Breast epithelium (tissue), 4 donors: Measurements from ENCODE around the gene INSIG2. TPM values are rescaled to one million over a fixed set of nuclear protein-coding genes. Genes with fewer than 3 reads are reported as not detected.

Experiments used
- DNase-seq, 2 donors: peaks; one replicate each; pipeline ENCODE4 v3.0.0-alpha.2; 2019; ENCODE audit warnings: low spot score in 2 of 2
- H3K27ac ChIP-seq, 2 donors: fragments of 200-600 bp; sonication (generic) in 1 of 2; one replicate each; pipeline ENCODE4 v1.5.1; 2016 to 2019; ENCODE audit warnings: mild to moderate bottlenecking in 1 of 2
- H3K27me3 ChIP-seq, 2 donors: fragments of 200-600 bp; sonication (generic) in 1 of 2; one replicate each; pipeline versions ENCODE4 v1.5.1 to v1.6.0; 2017 to 2019; ENCODE audit warnings: control low read depth in 1 of 2, mild to moderate bottlenecking in 1 of 2
- H3K36me3 ChIP-seq: fragments of 200-600 bp; one replicate; pipeline ENCODE4 v1.5.1; 2019
- H3K4me1 ChIP-seq, 2 donors: fragments of 200-600 bp; sonication (generic); one replicate each; pipeline ENCODE4 v1.5.1; 2016 to 2019; ENCODE audit warnings: control low read depth in 1 of 2
- H3K4me3 ChIP-seq, 3 donors: fragments of 200-600 bp; sonication (generic); 1 replicate in 2 of 3; 2 replicates in 1 of 3; pipeline ENCODE4 v1.5.1; 2016 to 2019; ENCODE audit warnings: mild to moderate bottlenecking in 3 of 3, moderate library complexity in 2 of 3
- H3K9me3 ChIP-seq, 2 donors: fragments of 200-600 bp; sonication (generic) in 1 of 2; one replicate each; pipeline ENCODE4 v1.5.1; 2016 to 2019; ENCODE audit warnings: control low read depth in 1 of 2
- POLR2A ChIP-seq: fragments of 450-650 bp; IDR thresholded peaks from one replicate; pipeline ENCODE4 v1.6.1; 2016; ENCODE audit warnings: antibody characterized with exemption, mild to moderate bottlenecking, moderate library complexity
- POLR2AphosphoS5 ChIP-seq, 3 donors: sonication (generic); formaldehyde crosslinking; IDR thresholded peaks; one replicate each; pipeline ENCODE4 v1.6.1; 2017; ENCODE audit warnings: antibody characterized with exemption in 3 of 3
- intact Hi-C: fragments of 100-400 bp; cut with DNase I; formaldehyde crosslinking; loops from one replicate; pipeline ENCODE4 v1.15.1; 2023; ENCODE audit warnings: low total_unique reads
- total RNA-seq, 3 donors: library from RNA; depleted of rRNA; stranded (reverse); fragments of >200 nt; gene quantifications; one replicate each; pipeline ENCODE4 v1.1.0, GENCODE V29; 2016
- TF ChIP-seq, protein P1 (sequence below), 3 donors: fragments of 450-650 bp; IDR thresholded peaks; one replicate each; pipeline ENCODE4 v1.5.1; 2016 to 2017; ENCODE audit warnings: antibody characterized with exemption in 3 of 3, mild to moderate bottlenecking in 3 of 3, moderate library complexity in 3 of 3

The INSIG2 gene
- total RNA-seq, 3 donors from 2014 or later = 13.1 to 30.9 (median 20.3) TPM

DNA sequence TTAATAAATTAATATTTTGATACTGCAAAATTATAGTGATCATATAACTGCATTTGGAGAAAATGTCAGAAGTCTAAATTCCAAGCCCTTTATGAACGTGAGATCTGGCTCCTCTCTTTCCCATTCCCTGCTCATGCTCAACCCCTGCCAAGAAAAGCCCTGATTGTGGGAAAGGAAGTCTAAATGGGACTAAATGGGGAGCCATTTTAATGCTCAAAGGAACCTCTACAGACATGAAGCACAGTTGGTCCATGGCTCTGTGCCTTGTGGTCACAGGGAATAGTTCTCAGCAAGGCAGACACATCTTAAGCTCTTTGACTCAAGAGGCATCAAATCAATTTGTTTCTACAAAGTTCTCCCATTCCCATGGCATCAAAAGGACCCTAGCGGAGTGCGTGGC, 29.3 kb upstream of the INSIG2 start:
- Histone ChIP-seq H3K27me3 (no peaks in the 10 kb centered on the region), H3K36me3 (no peaks in the 10 kb centered on the region), H3K9me3 (no peaks in the 10 kb centered on the region), H3K4me3 (no peak overlapping the region), H3K27ac (no peak overlapping the region), H3K4me1 (no peaks in the 10 kb centered on the region)
- DNase-seq = no peak
- TF ChIP-seq POLR2A = no peak
- no peak for TF ChIP-seq POLR2AphosphoS5 (IDR thresholded peaks at IDR 0.05)
- TF ChIP-seq, protein P1, sequence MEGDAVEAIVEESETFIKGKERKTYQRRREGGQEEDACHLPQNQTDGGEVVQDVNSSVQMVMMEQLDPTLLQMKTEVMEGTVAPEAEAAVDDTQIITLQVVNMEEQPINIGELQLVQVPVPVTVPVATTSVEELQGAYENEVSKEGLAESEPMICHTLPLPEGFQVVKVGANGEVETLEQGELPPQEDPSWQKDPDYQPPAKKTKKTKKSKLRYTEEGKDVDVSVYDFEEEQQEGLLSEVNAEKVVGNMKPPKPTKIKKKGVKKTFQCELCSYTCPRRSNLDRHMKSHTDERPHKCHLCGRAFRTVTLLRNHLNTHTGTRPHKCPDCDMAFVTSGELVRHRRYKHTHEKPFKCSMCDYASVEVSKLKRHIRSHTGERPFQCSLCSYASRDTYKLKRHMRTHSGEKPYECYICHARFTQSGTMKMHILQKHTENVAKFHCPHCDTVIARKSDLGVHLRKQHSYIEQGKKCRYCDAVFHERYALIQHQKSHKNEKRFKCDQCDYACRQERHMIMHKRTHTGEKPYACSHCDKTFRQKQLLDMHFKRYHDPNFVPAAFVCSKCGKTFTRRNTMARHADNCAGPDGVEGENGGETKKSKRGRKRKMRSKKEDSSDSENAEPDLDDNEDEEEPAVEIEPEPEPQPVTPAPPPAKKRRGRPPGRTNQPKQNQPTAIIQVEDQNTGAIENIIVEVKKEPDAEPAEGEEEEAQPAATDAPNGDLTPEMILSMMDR (IDR thresholded peaks at IDR 0.05) = no peak
- intact Hi-C loops = no loop called here

DNA sequence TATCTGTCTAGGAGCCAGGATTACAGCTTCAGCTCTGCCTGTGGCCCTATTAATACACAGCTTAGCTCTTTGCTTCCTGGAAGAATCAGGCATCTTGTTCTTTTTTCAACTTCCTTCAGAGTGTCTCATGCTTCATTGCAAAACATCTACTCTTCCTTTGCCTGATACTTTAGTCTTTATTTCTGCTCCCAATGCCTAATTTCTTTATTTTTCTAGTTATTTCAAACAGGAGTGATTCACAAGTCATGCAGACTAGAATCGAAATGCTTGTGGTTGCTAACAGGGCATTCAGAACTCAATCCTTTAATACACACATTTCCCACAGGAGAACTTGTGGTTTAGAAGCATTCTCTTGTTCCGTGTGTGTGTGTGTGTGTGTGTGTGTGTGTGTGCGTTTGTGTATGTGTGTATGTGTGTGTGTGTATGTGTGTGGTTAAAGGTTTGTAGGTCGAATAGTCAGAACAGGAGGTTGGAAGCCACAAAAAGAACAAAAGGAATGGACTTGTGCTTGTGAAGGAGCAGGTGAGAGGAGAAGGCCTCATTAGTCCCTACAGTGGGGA, 28.3 kb upstream of the INSIG2 start:
- Histone ChIP-seq H3K36me3 (no peaks in the 10 kb centered on the region), H3K27me3 (no peaks in the 10 kb centered on the region), H3K9me3 (no peaks in the 10 kb centered on the region), H3K4me1 (no peaks in the 10 kb centered on the region), H3K27ac (peak overlapping the region in 1 of 2 donors; percentile 23), H3K4me3 (no peak overlapping the region)
- no peak for TF ChIP-seq POLR2AphosphoS5 (IDR thresholded peaks at IDR 0.05)
- no peak for TF ChIP-seq POLR2A
- TF ChIP-seq, protein P1 (IDR thresholded peaks at IDR 0.05) = no peak
- no peak for DNase-seq
- intact Hi-C loops = no loop called here

DNA sequence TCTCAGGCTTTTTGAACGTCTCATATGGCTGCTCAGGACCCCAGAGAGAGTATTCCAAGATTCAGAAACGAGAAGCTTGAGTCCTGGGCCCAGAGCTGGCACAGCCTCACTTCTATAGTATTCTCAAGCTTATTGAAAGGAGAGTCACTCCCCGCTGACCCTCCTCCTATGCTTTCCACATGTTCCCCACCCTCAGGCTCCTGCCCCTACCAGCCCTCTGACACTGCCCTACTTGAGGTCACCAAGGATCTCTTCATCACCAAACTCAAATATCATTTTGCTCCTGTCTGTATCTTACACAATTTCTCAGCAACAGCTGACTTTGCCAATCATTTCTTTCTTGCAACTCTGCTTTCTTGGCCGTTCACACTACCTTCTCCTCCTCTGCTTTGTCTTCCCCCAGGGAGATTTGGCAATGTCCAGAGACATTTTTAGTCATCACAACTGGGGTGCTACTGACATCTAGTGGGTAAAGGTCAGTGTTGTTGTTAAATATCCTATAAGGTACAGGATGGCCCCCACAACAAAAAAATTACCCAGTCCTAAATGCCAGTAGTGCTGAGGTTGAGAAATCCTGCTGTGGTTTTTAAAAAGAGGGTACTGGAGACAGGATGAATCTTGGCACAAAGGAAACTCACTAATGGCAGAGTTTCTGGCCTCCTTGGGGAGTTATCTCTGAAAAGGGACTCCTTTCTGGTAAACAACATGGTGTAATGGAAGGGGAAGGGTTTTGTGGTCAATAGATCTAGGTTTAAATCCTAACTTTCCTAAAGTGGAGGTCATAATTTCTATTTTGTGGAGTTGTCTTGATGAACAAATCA, 26.9 kb upstream of the INSIG2 start:
- Histone ChIP-seq H3K36me3 (no peaks in the 10 kb centered on the region), H3K9me3 (no peaks in the 10 kb centered on the region), H3K27ac (no peak overlapping the region), H3K4me1 (no peaks in the 10 kb centered on the region), H3K4me3 (no peak overlapping the region), H3K27me3 (no peaks in the 10 kb centered on the region)
- TF ChIP-seq, protein P1 (IDR thresholded peaks at IDR 0.05) = peak in 2 of 3 donors; percentile 43 to 53
- no peak for TF ChIP-seq POLR2A
- no peak for DNase-seq
- intact Hi-C loops = no loop called here

DNA sequence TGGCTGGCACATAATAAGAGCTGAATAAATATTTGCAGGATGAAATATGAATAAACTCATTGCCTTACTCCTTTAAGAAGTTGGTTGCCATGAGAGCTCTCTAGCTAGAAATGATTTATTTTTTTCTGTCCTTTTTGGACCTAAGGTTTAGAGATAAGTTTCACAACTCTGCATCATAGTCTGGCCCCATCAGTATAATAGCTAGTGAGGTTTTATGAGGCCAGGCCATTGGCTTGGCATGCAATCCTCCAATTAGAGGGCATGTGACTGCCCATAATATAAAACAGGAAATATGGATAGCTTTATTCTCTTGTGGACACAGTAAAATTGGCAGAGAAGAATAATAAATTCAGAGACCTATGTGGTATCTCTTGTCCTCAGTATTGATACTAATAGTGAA, 26.2 kb upstream of the INSIG2 start:
- intact Hi-C loops = no loop called here
- Histone ChIP-seq H3K36me3 (no peaks in the 10 kb centered on the region), H3K4me3 (no peak overlapping the region)

DNA sequence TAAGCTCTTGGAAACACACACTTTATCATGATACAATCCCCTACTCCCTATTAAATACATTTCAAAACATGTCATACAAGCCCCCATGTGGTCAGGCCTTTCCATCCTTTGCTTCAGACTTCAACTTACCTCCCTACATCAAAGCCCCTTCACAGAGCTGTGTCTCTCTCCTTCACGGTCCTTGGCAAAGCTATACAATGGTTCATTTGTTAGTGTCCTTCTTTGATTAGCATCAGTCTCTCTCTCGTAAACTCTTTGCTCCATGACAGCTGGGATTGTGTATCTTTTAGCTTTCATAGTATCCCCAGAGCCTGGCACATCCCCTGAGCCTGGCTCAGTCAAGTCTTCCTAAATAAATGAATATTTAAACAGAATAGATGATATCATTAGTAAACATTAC, 25.6 kb upstream of the INSIG2 start:
- Histone ChIP-seq H3K27ac (no peak overlapping the region), H3K4me1 (no peaks in the 10 kb centered on the region), H3K4me3 (no peak overlapping the region), H3K36me3 (no peaks in the 10 kb centered on the region), H3K27me3 (no peaks in the 10 kb centered on the region), H3K9me3 (no peaks in the 10 kb centered on the region)
- intact Hi-C loops = no loop called here
- DNase-seq = no peak
- no peak for TF ChIP-seq POLR2A
- TF ChIP-seq, protein P1 (IDR thresholded peaks at IDR 0.05) = no peak
- TF ChIP-seq POLR2AphosphoS5 (IDR thresholded peaks at IDR 0.05) = no peak

More for the DNA sequence above, 26.2 kb upstream of the INSIG2 start:
- Histone ChIP-seq H3K4me1 (no peaks in the 10 kb centered on the region), H3K27me3 (no peaks in the 10 kb centered on the region), H3K27ac (no peak overlapping the region), H3K9me3 (no peaks in the 10 kb centered on the region)
- no peak for DNase-seq
- TF ChIP-seq, protein P1 (IDR thresholded peaks at IDR 0.05) = no peak
- no peak for TF ChIP-seq POLR2A
- no peak for TF ChIP-seq POLR2AphosphoS5 (IDR thresholded peaks at IDR 0.05)
